Kidney glomerular epithelial cell (primary cell): ENCODE results near the gene ITGB4.

Source experiments
- DNase-seq: peaks from one replicate; lab custom pipeline; 2025; lab: John Stamatoyannopoulos, UW

ITGB4 gene

DNA sequence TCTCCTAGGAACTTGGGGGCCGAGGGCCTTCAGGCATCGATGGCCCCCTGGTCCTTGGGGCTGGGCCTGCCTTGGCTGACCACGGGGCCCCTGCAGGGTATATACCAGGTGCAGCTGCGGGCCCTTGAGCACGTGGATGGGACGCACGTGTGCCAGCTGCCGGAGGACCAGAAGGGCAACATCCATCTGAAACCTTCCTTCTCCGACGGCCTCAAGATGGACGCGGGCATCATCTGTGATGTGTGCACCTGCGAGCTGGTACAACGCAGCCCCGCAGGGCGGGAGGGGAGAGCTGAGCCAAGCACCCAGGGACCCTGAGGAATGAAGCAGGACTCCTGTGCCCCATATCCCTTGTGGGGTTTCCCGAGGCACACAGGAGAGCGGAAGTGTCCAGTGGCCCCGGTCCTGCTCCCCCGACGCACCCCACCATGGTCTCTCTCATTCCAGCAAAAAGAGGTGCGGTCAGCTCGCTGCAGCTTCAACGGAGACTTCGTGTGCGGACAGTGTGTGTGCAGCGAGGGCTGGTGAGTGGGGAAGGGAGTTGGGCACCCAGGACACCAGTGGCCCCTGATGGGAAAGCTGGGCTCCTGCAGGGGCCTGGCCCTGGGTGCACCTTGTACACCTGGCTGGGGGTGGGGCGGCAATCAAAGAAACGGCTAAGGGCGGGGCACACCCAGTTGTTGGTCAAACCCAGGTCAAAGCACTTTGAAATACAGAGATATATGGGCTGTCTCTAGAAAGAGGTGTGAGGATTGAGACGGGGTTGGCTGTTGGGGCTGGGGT lies 10.6 kb downstream of the ITGB4 start:
- DNase-seq = no peak

- no peak for DNase-seq
Measured at GRCh38 chr17:75733471-75733870, 12.2 kb downstream of the ITGB4 start.

- no peak for DNase-seq
Measured at GRCh38 chr17:75734674-75735294, 13.5 kb downstream of the ITGB4 start.

DNA sequence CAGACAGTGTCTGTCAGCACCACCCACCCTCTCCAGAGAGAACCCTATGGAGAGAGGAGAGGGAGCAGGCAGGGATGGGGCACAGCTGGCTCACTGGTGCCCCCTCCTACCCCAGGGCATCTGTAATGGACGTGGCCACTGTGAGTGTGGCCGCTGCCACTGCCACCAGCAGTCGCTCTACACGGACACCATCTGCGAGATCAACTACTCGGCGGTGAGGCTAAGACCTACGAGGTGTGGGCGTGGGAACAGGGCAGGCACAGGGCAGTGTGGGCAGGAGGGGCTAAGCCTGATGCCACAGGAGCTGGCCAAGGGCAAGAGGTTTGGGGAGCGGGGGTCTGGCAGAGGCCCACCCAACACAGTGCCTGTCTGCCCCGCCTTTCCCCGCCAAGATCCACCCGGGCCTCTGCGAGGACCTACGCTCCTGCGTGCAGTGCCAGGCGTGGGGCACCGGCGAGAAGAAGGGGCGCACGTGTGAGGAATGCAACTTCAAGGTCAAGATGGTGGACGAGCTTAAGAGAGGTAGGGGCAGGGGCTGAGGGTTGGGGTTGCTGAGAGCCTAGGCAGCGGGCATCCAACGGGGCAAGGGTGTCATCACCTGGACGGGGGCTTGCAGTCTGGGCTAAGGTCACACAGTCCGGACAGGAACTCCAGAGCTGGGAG lies 15.0 kb downstream of the ITGB4 start:
- no peak for DNase-seq

GRCh38 chr17:75737133-75737962 lies 16.1 kb downstream of the ITGB4 start:
- no peak for DNase-seq

GRCh38 chr17:75738218-75738802 lies 17.1 kb downstream of the ITGB4 start:
- DNase-seq = no peak

- no peak for DNase-seq
Measured at GRCh38 chr17:75739174-75739573, 17.9 kb downstream of the ITGB4 start.

GRCh38 chr17:75739801-75740200 lies 18.5 kb downstream of the ITGB4 start:
- no peak for DNase-seq

DNA sequence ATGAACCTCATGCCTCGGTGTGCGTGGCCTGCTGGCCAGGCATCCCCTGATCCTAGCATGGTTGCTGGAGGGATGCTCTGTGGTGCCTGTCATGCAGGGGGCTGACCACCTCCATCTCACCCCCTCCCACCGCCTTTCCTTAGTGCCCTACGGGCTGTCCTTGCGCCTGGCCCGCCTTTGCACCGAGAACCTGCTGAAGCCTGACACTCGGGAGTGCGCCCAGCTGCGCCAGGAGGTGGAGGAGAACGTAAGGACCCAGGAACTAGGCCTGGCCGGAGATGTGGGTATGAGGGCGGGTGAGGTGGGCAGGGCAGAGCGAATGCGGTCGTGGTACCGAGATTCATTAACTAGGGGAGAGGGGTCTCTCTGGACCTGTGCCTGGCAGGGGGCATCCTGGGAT lies 19.0 kb downstream of the ITGB4 start:
- no peak for DNase-seq

- no peak for DNase-seq
Measured at GRCh38 chr17:75740631-75741077, 19.4 kb downstream of the ITGB4 start.

GRCh38 chr17:75742337-75742736 lies 21.1 kb downstream of the ITGB4 start:
- DNase-seq = no peak

DNA sequence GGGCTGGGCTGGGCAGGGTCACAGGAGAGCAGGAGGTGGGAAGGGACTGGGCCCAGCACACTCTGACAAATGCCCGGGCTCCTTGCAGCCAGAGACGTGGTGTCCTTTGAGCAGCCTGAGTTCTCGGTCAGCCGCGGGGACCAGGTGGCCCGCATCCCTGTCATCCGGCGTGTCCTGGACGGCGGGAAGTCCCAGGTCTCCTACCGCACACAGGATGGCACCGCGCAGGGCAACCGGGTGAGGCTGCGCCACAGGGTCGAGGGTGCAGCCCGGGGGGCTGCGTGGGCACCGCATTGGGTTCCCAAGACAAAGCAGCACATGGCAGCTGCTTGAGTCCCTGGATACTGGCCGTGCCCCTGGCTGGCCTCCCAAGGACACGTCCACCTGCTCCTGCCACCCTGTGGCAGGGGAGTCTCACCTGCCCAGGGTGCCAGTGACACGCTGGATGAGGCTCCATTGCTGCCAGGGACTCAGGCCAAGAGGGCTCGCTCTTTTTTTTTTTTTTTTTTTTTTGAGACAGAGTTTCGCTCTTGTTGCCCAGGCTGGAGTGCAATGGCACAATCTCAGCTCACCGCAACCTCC lies 22.5 kb downstream of the ITGB4 start:
- DNase-seq = no peak

- DNase-seq = no peak
Measured at GRCh38 chr17:75748706-75749105, 27.4 kb downstream of the ITGB4 start.

DNA sequence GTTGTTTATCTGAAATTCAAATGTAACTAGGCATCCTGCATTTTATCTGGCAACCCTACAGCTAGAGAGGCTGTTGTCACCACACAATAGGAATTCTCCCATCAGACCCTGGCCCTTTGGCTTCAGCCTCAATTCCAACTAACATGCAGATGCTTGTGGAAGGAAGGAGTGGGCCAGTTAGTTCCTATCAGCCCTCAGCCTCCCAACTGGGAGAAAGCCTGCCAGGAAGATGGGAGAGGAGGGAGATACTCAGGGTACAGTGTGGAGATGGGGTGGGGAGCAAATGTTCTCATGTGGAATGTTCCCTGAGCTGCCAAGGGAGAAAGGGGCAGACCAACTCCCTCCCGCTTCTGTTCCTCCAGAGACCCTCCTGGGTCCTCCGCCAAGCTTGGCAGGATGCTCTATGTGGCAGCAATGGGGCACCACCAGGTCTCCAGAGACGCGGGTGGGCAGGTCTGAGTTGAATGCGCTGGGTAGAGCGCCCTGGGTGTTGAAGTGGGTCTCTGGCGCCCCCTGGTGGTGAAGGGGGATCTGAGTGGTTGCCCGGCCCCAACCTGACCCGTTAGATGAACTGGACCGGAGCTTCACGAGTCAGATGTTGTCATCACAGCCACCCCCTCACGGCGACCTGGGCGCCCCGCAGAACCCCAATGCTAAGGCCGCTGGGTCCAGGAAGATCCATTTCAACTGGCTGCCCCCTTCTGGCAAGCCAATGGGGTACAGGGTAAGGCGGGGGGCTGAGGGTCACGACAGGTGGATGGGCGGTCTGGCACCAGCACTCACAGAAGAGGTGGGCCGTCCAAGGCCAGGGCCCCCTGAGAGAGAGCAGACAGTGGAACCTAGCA lies 28.5 kb downstream of the ITGB4 start:
- peak; percentile 54 for DNase-seq

DNA sequence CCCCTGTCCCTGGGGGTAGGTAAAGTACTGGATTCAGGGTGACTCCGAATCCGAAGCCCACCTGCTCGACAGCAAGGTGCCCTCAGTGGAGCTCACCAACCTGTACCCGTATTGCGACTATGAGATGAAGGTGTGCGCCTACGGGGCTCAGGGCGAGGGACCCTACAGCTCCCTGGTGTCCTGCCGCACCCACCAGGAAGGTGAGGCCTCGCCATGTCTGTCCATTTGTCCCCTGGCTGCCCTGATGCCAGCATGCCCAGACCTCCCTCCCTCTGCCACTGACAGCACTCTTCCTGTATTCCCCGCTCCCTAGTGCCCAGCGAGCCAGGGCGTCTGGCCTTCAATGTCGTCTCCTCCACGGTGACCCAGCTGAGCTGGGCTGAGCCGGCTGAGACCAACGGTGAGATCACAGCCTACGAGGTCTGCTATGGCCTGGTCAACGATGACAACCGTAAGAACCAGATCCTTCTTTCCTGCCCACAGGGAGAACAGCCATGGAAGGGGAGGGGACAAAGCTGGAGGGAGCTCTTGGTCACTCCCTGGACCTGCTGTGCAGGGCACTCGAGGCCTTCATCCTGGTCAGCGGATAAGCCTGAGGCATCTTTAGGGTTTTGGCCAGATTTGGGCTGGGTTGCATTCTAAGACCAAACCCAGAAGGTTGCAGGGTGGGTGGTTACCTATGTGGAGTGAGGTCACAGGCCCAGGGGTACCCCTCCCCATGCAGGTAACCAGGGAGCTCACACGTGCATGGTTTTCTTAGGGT lies 29.6 kb downstream of the ITGB4 start:
- no peak for DNase-seq

- DNase-seq = no peak
Measured at GRCh38 chr17:75751676-75752404, 30.6 kb downstream of the ITGB4 start.

GRCh38 chr17:75752405-75752709 lies 31.1 kb downstream of the ITGB4 start:
- no peak for DNase-seq

DNA sequence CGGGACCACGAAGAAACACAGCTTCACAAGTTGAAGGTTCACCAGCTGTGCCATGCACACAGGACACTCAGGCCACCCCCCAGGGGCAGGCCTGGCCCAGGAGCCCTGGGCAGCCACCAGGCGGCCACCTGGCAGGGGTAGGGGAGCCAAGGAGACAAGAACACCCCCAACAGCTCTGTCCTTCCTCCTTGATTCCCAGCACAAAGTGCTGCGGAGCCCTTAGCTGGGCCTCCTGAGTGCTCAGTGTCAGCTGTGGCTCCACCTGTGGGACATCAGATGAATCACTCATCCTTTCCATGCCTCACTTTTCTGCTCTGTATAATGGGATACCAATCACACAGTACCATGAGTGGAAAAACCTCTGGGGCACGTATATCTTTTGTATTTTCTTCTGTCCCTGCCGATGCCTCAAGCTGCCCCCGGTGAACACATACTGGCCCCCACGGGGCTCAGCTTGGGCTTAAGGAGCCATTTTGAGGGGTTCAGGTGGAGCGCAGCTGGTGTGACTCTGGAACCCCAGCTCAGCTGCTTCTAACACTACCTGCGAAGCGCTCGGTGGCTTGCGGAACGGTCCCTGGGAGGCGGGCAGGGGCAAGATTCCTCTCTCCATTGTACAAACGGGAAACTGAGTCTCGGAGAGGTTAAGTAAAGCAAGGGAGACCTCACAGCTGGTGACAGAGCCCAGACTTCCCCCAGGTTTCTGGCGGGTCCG lies 31.7 kb downstream of the ITGB4 start:
- DNase-seq = no peak
